Measurements from ENCODE around the gene SHOC2. TPM values are rescaled to one million over a fixed set of nuclear protein-coding genes. Genes with fewer than 3 reads are reported as not detected.

Gene SHOC2
- total RNA-seq, 1 donor from 2014 or later: 38.7 TPM

DNA sequence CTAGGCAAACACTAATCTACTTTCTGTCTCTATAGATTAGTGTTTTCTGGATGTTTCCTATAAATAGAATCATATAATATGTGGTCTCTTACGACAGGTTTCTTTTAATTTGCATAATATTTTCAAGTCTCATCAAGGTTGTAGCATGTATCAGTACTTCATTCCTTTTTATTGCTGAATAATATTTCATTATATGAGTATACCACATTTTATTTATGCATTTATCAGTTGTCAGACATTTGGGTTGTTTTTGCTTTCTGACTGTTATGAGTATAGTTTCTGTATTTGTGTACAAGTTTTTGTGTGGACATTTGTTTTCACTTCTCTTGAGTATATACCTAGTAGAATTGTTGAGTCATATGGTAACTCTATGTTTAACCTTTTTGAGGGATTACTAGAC, 48.2 kb downstream of the SHOC2 start:
- Mint-ChIP-seq H3K36me3 (peaks cover 9% of the 10 kb centered on the region), H3K9me3 (no peaks in the 10 kb centered on the region), H3K27me3 (no peaks in the 10 kb centered on the region), H3K4me1 (ENCODE audit: unreplicated experiment) (peaks cover 4% of the 10 kb centered on the region), H3K27ac (no peak overlapping the region), H3K4me3 (no peak overlapping the region)
- DNase-seq (ENCODE audit: extremely low spot score, unreplicated experiment): no peak
- TF ChIP-seq, protein P1, sequence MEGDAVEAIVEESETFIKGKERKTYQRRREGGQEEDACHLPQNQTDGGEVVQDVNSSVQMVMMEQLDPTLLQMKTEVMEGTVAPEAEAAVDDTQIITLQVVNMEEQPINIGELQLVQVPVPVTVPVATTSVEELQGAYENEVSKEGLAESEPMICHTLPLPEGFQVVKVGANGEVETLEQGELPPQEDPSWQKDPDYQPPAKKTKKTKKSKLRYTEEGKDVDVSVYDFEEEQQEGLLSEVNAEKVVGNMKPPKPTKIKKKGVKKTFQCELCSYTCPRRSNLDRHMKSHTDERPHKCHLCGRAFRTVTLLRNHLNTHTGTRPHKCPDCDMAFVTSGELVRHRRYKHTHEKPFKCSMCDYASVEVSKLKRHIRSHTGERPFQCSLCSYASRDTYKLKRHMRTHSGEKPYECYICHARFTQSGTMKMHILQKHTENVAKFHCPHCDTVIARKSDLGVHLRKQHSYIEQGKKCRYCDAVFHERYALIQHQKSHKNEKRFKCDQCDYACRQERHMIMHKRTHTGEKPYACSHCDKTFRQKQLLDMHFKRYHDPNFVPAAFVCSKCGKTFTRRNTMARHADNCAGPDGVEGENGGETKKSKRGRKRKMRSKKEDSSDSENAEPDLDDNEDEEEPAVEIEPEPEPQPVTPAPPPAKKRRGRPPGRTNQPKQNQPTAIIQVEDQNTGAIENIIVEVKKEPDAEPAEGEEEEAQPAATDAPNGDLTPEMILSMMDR (conservative IDR thresholded peaks at IDR 0.05): no peak

DNA sequence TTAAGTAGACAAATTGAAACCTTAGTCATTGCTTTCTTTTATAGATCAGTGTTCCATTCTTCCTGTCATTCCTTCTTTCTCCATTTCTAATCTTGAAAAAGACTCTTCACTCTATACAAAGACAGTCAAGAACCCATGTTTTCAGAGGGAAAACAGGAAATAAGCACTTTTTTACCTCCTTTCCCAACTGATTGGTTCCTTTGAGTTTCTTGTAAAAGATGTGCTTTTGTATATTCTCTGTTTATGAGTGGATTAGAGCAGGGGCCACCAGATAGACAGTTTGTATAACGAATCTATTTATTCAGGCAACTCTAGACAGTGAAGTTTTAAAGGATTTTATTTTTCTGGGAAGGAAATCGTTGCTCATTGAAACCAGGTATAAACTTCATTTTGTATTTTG, 49.8 kb downstream of the SHOC2 start:
- DNase-seq (ENCODE audit: extremely low spot score, unreplicated experiment): no peak
- Mint-ChIP-seq H3K9me3 (no peaks in the 10 kb centered on the region), H3K27ac (no peak overlapping the region), H3K4me3 (no peak overlapping the region), H3K27me3 (no peaks in the 10 kb centered on the region), H3K4me1 (ENCODE audit: unreplicated experiment) (peaks cover 4% of the 10 kb centered on the region), H3K36me3 (peaks cover 9% of the 10 kb centered on the region)
- TF ChIP-seq, protein P1 (conservative IDR thresholded peaks at IDR 0.05): no peak

DNA sequence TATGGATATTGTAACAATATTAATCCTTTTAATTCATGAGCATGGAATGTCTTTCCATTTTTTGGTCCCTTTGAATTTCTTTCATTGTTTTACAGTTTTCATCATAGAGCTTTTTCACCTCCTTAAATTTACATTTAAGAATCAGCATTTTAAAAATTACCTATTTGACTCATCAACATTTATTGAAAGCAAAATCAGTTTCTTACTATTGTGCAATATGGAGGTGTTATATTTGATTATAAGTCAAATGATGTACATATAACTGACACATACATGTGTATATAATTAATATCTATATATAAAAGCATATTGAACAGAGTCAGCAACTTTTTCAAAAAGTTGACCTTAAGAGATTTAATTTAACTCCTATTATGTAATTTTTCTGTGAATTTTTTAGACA, 52.2 kb downstream of the SHOC2 start:
- no peak for DNase-seq (ENCODE audit: extremely low spot score, unreplicated experiment)
- H3K4me3 Mint-ChIP-seq: no peak overlapping the region
- TF ChIP-seq, protein P1 (conservative IDR thresholded peaks at IDR 0.05): no peak
- no peak overlapping the region for H3K27ac Mint-ChIP-seq
- peaks cover 4% of the 10 kb centered on the region for H3K4me1 Mint-ChIP-seq (ENCODE audit: unreplicated experiment)
- no peaks in the 10 kb centered on the region for H3K27me3 Mint-ChIP-seq
- no peaks in the 10 kb centered on the region for H3K9me3 Mint-ChIP-seq
- H3K36me3 Mint-ChIP-seq: peaks cover 13% of the 10 kb centered on the region

DNA sequence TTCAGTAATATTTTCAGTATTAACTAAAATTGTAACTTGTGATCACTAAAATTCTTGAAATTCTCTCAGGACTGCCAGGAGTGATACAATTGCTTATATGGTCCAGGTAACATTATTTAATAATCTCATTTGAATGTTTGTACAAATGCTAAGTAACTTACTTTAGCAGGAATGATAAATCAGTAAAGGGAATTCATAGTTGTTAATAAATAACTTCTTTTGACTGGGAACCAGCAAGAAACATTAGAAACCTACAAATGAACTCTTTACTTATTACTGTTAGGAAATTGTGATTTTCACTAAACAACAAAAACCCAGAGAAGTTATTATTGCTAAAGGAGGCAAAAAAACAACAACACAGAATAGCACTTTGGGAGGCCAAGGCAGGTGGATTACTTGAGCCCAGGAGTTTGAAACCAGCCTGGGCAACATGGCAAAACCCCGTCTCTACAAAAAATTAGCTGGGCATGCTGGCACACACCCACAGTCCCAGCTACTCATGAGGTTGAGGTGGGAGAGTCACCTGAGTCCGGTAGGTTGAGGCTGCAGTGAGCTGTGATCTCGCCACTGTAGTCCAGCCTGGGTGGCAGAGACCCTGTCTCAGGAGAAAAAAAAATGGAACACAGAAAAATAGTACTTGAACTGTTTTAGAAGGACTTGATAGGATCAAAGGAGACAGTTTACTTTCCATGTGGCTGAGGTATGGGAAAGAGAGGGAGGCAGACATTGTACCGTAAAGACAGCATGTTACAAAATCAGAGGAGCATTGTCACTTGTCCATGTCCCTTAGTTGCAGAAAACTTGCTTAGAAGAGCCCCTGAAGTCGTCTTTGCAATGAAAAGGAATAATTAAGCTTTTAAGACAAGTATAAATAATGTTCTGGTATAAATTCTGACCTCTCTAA, 53.1 kb downstream of the SHOC2 start:
- Mint-ChIP-seq H3K36me3 (peaks cover 14% of the 10 kb centered on the region), H3K27ac (no peak overlapping the region), H3K4me1 (ENCODE audit: unreplicated experiment) (peaks cover 4% of the 10 kb centered on the region), H3K27me3 (no peaks in the 10 kb centered on the region), H3K9me3 (no peaks in the 10 kb centered on the region), H3K4me3 (no peak overlapping the region)
- DNase-seq (ENCODE audit: extremely low spot score, unreplicated experiment): no peak
- TF ChIP-seq, protein P1 (conservative IDR thresholded peaks at IDR 0.05): no peak

DNA sequence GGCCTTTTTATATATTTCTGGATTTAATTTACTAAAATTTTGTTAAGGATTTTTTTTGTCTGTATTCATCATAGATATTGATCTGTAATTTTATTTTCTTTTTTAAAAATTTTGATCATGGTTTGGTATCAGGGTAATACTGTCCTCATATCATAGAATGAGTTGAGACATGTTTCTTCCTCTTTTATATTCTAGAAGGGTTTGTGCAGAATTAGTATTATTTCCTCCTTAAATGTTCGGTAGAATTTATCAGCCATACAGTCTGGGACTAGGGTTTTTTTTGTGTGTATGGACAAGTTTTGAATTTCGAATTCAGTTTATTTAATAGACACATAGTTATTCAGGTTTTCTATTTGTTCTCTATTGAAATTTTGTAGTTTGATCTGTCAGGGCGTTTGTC, 54.0 kb downstream of the SHOC2 start:
- Mint-ChIP-seq H3K4me1 (ENCODE audit: unreplicated experiment) (peaks cover 4% of the 10 kb centered on the region), H3K9me3 (no peaks in the 10 kb centered on the region), H3K4me3 (no peak overlapping the region), H3K36me3 (peaks cover 19% of the 10 kb centered on the region), H3K27me3 (no peaks in the 10 kb centered on the region), H3K27ac (no peak overlapping the region)
- DNase-seq (ENCODE audit: extremely low spot score, unreplicated experiment): no peak
- TF ChIP-seq, protein P1 (conservative IDR thresholded peaks at IDR 0.05): no peak
